Cardiac muscle cell (in vitro differentiated cells and primary cell): ENCODE results near the gene OR52E1. TPM values are rescaled to one million over a fixed set of nuclear protein-coding genes. Genes with fewer than 3 reads are reported as not detected.
"Not testable (repeated sequence)": the region's sequence is repeated elsewhere in the genome, so short reads cannot be mapped to it uniquely, and the experiment has no call there.

Experiments used
- DNase-seq, 2 donors: peaks; one replicate each; pipeline versions ENCODE4 v3.0.0 to v3.0.0-alpha.2; 2010 to 2017; ENCODE audit warnings: low read depth in 1 of 2, low spot score in 1 of 2
- H3K27ac ChIP-seq: fragments of 200-600 bp; sonication (generic); 2 replicates; pipeline ENCODE4 v1.5.1; 2016
- H3K27me3 ChIP-seq: fragments of 200-600 bp; sonication (generic); 2 replicates; pipeline ENCODE4 v1.6.0; 2016; ENCODE audit warnings: control low read depth
- H3K36me3 ChIP-seq: fragments of 200-600 bp; sonication (generic); 2 replicates; pipeline ENCODE4 v1.5.1; 2016; ENCODE audit warnings: control low read depth
- H3K4me1 ChIP-seq: fragments of 200-600 bp; sonication (generic); 2 replicates; pipeline ENCODE4 v1.8.1; 2017; ENCODE audit warnings: low read depth, mild to moderate bottlenecking, mixed run types
- H3K4me3 ChIP-seq: fragments of 200-600 bp; sonication (generic); 2 replicates; pipeline ENCODE4 v1.5.1; 2016; ENCODE audit warnings: mild to moderate bottlenecking
- H3K9me3 ChIP-seq: fragments of 200-600 bp; sonication (generic); 2 replicates; pipeline ENCODE4 v1.5.1; 2017; ENCODE audit warnings: low read depth, mild to moderate bottlenecking, control low read depth
- CTCF ChIP-seq: IDR thresholded peaks from 2 replicates; pipeline ENCODE4 v1.5.1; 2012; ENCODE audit warnings: low read depth, mild to moderate bottlenecking, low read length
- polyA plus RNA-seq: library from polyadenylated mRNA; unstranded; fragments of >200 nt; fragmentation: Nextera tagmentation; extraction: Ambion mirVana; gene quantifications from 2 replicates; pipeline ENCODE4 v1.2.1, GENCODE V29; 2016
- total RNA-seq: library from RNA; depleted of rRNA; stranded (reverse); fragments of >200 nt; gene quantifications from 2 replicates; pipeline ENCODE4 v1.2.3, GENCODE V29; 2016

The OR52E1 gene
- total and polyA plus RNA-seq, 2 experiments from 2014 or later, result not detected

- TF ChIP-seq CTCF, result no peak
- no peaks in the 10 kb centered on the region for H3K9me3 ChIP-seq
Measured at GRCh38 chr11:5042091-5042490, 27.3 kb upstream of the OR52E1 start.

GRCh38 chr11:5043380-5043779 lies 26.0 kb upstream of the OR52E1 start:
- H3K27me3 ChIP-seq, result no peaks in the 10 kb centered on the region
- peak in 1 of 2 donors; percentile 7 for DNase-seq
- H3K27ac ChIP-seq, result no peak overlapping the region
- no peaks in the 10 kb centered on the region for H3K36me3 ChIP-seq
- H3K9me3 ChIP-seq, result no peaks in the 10 kb centered on the region
- no peaks in the 10 kb centered on the region for H3K4me1 ChIP-seq
- H3K4me3 ChIP-seq, result no peak overlapping the region
- TF ChIP-seq CTCF, result no peak

More at GRCh38 chr11:5042091-5042490, 27.3 kb upstream of the OR52E1 start:
- Histone ChIP-seq H3K36me3 (no peaks in the 10 kb centered on the region), H3K4me1 (no peaks in the 10 kb centered on the region), H3K4me3 (no peak overlapping the region), H3K27me3 (no peaks in the 10 kb centered on the region), H3K27ac (no peak overlapping the region)
- no peak for DNase-seq

DNA sequence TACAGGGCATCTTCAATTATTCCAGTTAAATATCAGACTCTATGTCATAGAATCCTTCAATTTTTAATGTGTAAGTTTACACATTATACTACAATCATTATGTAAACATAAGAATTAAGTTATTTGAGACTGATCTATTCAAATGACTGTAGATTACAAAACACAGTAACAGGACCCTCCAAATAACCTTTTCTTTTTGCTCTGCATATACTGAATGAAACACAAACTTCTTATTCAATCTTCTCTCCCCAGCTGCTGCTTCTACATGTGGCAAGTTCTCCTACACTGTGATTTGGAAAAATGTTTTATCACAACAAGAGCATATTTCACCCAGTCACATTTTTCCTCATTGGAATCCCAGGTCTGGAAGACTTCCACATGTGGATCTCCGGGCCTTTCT lies 23.1 kb upstream of the OR52E1 start, which contains the start of gene OR52J3:
TSS of gene OR52J3 (plus strand) at position 301 of the 400 bp plus-strand sequence. CDS start at position 301, 0 bp downstream.
- no peak within 1 kb of the TSS for H3K27ac ChIP-seq
- no peaks in the 10 kb centered on the region for H3K9me3 ChIP-seq
- H3K36me3 ChIP-seq, result no peaks in the 10 kb centered on the region
- H3K4me1 ChIP-seq, result no peaks in the 10 kb centered on the region
- no peak for TF ChIP-seq CTCF
- H3K4me3 ChIP-seq, result no peak within 1 kb of the TSS
- no peak for DNase-seq
- H3K27me3 ChIP-seq, result no peaks in the 10 kb centered on the region

DNA sequence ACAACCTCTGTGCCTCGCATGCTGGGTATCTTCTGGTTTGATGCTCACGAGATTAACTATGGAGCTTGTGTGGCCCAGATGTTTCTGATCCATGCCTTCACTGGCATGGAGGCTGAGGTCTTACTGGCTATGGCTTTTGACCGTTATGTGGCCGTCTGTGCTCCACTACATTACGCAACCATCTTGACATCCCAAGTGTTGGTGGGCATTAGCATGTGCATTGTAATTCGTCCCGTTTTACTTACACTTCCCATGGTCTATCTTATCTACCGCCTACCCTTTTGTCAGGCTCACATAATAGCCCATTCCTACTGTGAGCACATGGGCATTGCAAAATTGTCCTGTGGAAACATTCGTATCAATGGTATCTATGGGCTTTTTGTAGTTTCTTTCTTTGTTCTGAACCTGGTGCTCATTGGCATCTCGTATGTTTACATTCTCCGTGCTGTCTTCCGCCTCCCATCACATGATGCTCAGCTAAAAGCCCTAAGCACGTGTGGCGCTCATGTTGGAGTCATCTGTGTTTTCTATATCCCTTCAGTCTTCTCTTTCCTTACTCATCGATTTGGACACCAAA lies 22.5 kb upstream of the OR52E1 start:
- no peak for DNase-seq
- Histone ChIP-seq H3K36me3 (no peaks in the 10 kb centered on the region), H3K27me3 (no peaks in the 10 kb centered on the region), H3K4me1 (no peaks in the 10 kb centered on the region), H3K4me3 (no peak overlapping the region), H3K9me3 (no peaks in the 10 kb centered on the region), H3K27ac (no peak overlapping the region)
- TF ChIP-seq CTCF, result no peak

GRCh38 chr11:5058679-5059078 lies 10.7 kb upstream of the OR52E1 start:
- not testable (repeated sequence) for H3K4me3 ChIP-seq, H3K36me3 ChIP-seq, H3K27me3 ChIP-seq, H3K9me3 ChIP-seq, H3K4me1 ChIP-seq, DNase-seq, H3K27ac ChIP-seq

DNA sequence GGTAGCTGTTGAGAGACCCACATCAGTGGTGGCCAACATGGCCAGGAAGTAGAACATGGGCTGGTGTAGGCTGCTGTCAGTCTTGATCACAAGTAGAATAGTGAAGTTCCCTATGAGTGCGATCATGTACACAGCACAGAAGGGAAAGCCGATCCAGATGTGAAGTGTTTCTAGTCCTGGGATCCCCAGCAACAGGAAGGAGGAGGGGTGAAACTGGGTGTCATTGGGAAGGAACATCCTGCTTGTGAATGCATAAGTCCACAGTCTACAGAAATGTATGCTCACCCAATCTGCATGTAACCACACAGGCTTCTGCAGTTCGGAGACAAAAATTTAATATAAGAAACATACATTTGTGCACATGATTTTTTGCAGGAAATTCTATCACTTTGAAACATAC lies 10.0 kb upstream of the OR52E1 start, which contains the start of gene OR52E2:
TSS of gene OR52E2 (minus strand) at position 237 of the 400 bp plus-strand sequence. CDS start at position 237, 0 bp downstream.
- no peak for DNase-seq
- no peak for TF ChIP-seq CTCF

More for the DNA sequence above, 10.0 kb upstream of the OR52E1 start, which contains the start of gene OR52E2:
- Histone ChIP-seq H3K9me3 (peaks cover 3% of the 10 kb centered on the region), H3K27me3 (no peaks in the 10 kb centered on the region), H3K4me3 (no peak within 1 kb of the TSS), H3K36me3 (no peaks in the 10 kb centered on the region), H3K4me1 (peaks cover under 1% of the 10 kb centered on the region), H3K27ac (no peak within 1 kb of the TSS)
